HG03045 (cell line): ENCODE measurements around the gene DVL2.

Source experiments
- ATAC-seq: cut with Tn5 transposase; IDR thresholded peaks from one replicate; pipeline ENCODE4 v1.9.1; 2021; ENCODE audit warnings: mild to moderate bottlenecking, moderate library complexity; ENCODE audit not compliant: unreplicated experiment

Gene DVL2

GRCh38 chr17:7176107-7176840, 58.0 kb downstream of the DVL2 start:
- no peak for ATAC-seq
